IPS DF 4.7 (cell line): Measurements from ENCODE around the gene EGR4.

Experiments
- DNase-seq: peaks from one replicate; pipeline ENCODE4 v3.0.0-alpha.2; 2013; ENCODE audit warnings: low spot score; ENCODE audit errors: extremely low read depth

The EGR4 gene

DNA sequence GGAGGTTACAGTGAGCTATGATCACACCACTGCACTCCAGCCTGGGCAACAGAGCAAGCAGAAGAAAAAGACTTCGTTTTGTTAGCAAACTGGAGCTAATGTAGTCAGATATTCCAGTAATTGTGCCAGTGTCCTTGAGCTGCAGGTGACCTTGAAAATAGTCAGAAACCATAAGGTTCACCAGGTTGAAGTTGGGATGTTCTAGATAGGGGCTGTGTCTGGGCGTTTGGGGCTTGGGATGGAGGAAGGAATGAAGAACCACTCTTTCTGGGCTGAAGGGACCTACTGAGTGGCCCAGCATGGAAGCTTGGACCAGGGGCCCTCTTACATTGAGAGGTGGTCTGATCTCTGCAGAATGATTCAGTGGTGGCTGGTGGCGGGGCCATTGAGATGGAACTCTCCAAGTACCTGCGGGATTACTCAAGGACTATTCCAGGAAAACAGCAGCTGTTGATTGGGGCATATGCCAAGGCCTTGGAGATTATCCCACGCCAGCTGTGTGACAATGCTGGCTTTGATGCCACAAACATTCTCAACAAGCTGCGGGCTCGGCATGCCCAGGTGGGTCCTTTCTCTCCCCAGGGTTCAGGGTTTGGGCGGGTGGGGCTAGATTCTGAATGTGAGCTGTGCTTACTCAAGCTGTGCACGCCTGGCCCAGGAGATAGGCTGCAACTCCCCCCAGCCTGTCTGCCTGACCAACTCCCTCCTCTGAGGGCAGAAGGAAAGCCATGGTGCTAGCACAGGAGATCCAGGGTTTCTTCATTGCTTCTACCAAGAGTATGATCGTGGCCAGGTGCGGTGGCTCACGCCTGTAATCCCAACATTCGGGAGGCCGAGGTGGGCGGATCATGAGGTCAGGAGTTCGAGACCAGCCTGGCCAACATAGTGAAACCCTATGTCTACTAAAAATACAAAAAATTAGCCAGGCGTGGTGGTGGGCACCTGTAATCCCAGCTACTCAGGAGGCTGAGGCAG lies 42.2 kb downstream of the EGR4 start:
- DNase-seq: no peak

DNA sequence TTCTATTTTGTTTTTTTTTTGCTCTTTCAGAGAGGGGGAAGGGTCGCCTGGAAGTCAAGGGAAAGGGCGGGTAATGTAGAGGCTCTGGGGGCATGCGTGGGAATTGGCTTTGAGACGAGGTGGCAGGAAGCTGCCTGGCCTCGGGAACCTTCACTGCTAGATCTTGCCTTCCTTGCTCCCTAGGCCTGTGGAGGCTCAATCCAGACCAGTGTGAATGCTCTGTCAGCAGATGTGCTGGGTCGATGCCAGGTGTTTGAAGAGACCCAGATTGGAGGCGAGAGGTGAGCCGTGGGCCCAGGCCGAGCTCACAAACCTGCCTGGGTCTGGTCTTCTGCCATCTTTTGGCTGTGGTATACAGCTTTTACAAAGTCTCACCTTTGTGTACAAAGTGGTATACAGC lies 43.7 kb downstream of the EGR4 start:
- DNase-seq: no peak

DNA sequence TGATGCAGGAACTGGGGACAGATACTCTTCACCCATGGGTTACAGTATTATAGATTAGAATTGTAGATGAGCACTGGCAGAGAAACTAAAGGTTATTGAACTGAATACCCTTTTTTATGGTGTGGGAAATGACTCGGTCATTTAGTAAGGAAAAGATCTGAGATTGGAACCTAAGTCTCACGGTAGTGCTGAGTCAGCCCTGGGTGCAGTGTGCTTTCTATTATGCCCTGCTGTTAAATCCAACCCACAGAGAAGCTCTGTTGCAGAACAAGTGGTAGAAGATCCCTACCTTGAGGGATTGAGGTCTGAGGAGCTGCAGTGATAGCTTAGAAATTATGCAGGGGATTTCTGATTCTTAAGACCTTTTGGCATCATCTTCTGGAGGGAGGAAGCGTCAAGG lies 46.5 kb downstream of the EGR4 start:
- DNase-seq: no peak

DNA sequence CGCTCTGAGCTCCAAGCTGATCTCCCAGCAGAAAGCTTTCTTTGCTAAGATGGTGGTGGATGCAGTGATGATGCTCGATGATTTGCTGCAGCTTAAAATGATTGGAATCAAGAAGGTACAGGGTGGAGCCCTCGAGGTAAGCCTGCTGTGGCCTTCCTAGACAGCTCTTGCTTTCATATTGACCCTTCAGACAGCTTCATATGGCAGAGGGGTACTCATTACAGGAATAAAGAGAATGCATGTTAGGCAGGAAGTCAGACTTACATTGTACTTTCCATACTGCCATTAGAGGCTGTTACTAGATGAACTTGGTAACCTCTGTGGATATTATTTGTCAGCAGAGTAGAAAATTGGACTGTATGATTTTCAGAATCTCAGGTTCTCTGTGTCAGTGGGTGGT lies 48.8 kb downstream of the EGR4 start:
- DNase-seq: no peak

DNA sequence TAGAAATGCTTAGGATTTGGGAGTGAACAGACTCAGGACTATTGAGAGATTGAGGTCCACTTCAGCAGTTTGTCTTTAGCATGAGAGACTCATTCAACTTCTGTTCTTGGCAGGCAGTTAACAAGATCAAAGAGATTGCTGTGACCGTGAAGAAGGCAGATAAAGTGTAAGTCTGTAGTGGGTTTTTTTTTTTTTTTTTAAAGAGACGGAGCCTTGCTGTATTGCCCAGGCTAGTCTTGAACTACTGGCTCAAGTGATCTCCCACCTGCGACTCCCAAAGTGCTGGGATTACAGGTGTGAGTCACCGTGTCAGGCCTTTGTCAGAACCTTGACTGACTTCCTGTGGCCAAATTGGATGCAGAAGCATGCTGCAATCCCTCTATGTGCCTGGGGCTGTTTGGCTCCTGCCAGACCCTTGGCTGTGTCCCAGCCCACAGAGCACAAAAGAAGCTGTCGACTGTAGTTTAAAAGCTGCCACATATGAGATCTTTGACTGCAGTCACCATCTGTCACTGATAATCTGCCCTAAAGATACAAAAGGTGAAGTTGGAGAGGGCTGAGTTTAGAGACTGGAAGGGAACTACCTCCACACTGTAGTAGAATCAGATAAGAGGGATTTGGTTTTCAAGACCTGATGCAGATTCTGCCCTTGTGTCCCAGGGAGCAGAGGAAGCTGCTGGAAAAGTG lies 49.3 kb downstream of the EGR4 start:
- no peak for DNase-seq
